ENCODE data around the gene POFUT1. TPM values are rescaled to one million over a fixed set of nuclear protein-coding genes. Genes with fewer than 3 reads are reported as not detected.

POFUT1 gene
- total and polyA plus RNA-seq, 2 experiments from 2014 or later, result 9.3 to 34.0 TPM

GRCh38 chr20:32244150-32244823, 36.6 kb downstream of the POFUT1 start (continued):
- TF ChIP-seq, protein P1, sequence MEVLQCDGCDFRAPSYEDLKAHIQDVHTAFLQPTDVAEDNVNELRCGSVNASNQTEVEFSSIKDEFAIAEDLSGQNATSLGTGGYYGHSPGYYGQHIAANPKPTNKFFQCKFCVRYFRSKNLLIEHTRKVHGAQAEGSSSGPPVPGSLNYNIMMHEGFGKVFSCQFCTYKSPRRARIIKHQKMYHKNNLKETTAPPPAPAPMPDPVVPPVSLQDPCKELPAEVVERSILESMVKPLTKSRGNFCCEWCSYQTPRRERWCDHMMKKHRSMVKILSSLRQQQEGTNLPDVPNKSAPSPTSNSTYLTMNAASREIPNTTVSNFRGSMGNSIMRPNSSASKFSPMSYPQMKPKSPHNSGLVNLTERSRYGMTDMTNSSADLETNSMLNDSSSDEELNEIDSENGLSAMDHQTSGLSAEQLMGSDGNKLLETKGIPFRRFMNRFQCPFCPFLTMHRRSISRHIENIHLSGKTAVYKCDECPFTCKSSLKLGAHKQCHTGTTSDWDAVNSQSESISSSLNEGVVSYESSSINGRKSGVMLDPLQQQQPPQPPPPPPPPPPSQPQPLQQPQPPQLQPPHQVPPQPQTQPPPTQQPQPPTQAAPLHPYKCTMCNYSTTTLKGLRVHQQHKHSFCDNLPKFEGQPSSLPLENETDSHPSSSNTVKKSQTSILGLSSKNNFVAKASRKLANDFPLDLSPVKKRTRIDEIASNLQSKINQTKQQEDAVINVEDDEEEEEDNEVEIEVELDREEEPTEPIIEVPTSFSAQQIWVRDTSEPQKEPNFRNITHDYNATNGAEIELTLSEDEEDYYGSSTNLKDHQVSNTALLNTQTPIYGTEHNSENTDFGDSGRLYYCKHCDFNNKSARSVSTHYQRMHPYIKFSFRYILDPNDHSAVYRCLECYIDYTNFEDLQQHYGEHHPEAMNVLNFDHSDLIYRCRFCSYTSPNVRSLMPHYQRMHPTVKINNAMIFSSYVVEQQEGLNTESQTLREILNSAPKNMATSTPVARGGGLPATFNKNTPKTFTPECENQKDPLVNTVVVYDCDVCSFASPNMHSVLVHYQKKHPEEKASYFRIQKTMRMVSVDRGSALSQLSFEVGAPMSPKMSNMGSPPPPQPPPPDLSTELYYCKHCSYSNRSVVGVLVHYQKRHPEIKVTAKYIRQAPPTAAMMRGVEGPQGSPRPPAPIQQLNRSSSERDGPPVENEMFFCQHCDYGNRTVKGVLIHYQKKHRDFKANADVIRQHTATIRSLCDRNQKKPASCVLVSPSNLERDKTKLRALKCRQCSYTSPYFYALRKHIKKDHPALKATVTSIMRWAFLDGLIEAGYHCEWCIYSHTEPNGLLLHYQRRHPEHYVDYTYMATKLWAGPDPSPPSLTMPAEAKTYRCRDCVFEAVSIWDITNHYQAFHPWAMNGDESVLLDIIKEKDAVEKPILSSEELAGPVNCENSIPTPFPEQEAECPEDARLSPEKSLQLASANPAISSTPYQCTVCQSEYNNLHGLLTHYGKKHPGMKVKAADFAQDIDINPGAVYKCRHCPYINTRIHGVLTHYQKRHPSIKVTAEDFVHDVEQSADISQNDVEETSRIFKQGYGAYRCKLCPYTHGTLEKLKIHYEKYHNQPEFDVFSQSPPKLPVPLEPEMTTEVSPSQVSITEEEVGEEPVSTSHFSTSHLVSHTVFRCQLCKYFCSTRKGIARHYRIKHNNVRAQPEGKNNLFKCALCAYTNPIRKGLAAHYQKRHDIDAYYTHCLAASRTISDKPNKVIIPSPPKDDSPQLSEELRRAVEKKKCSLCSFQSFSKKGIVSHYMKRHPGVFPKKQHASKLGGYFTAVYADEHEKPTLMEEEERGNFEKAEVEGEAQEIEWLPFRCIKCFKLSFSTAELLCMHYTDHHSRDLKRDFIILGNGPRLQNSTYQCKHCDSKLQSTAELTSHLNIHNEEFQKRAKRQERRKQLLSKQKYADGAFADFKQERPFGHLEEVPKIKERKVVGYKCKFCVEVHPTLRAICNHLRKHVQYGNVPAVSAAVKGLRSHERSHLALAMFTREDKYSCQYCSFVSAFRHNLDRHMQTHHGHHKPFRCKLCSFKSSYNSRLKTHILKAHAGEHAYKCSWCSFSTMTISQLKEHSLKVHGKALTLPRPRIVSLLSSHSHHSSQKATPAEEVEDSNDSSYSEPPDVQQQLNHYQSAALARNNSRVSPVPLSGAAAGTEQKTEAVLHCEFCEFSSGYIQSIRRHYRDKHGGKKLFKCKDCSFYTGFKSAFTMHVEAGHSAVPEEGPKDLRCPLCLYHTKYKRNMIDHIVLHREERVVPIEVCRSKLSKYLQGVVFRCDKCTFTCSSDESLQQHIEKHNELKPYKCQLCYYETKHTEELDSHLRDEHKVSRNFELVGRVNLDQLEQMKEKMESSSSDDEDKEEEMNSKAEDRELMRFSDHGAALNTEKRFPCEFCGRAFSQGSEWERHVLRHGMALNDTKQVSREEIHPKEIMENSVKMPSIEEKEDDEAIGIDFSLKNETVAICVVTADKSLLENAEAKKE (CRISPR knock-in tag; IDR thresholded peaks at IDR 0.05), result no peak
- TF ChIP-seq NANOG (IDR thresholded peaks at IDR 0.05; ENCODE audit: borderline replicate concordance) (no peak), POLR2AphosphoS5 (IDR thresholded peaks at IDR 0.05; ENCODE audit: low read depth) (no peak), ZNF331 (CRISPR knock-in tag; IDR thresholded peaks at IDR 0.05; ENCODE audit: low read depth) (no peak), EZH2phosphoT487 (IDR thresholded peaks at IDR 0.05; ENCODE audit: unreplicated experiment) (no peak)

DNA sequence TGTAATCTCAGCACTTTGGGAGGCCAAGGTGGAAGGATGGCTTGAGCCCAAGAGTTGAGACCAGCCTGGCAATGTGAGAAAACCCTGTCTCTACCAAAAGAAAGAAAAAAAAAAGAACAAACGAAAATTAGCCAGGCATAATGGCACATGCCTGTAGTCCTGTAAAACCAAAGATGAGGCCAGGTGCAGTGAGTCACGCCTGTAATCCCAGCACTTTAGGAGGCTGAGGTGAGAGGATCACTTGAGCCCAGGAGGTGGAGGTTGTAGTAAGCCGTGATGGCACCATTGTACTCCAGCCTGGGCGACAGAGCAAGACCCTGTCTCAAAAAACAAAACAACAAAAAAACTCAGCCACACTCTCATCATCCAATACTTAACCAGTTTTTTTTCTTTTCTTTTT, 37.3 kb downstream of the POFUT1 start:
- no peak for ATAC-seq
- Mint-ChIP-seq H3K4me1 (peaks cover 6% of the 10 kb centered on the region), H3K27ac (no peak overlapping the region), H3K9me3 (no peaks in the 10 kb centered on the region), H3K4me3 (no peak overlapping the region), H3K27me3 (ENCODE audit: insufficient read depth, low read depth, poor library complexity) (peaks cover 1% of the 10 kb centered on the region), H3K36me3 (ENCODE audit: low read depth) (no peaks in the 10 kb centered on the region)
- DNase-seq (ENCODE audit: low spot score), result no peak
- Histone ChIP-seq H3K27me3 (ENCODE audit: insufficient read depth) (no peaks in the 10 kb centered on the region), H3K4me3 (no peak overlapping the region), H3K27ac (ENCODE audit: low read depth) (no peak overlapping the region), H2AFZ (peak overlapping the region; percentile 19; the same call in 1 of the 2 replicates), H3K36me3 (ENCODE audit: insufficient read depth) (no peaks in the 10 kb centered on the region), H3K9me2 (ENCODE audit: insufficient read depth) (no peaks in the 10 kb centered on the region), H3K79me2 (replicated peaks; ENCODE audit: insufficient read depth) (no peaks in the 10 kb centered on the region), H3F3A (replicated peaks; ENCODE audit: low read depth) (0 out of 2 replicates have a peak, but pooled peaks cover 2% of the 10 kb centered on the region), H3K4me2 (no peak overlapping the region), H3K4me1 (ENCODE audit: insufficient read depth) (peaks cover 6% of the 10 kb centered on the region; the same call in 1 of the 2 replicates), H4K20me1 (replicated peaks; ENCODE audit: insufficient read depth) (no peaks in the 10 kb centered on the region)
- TF ChIP-seq EZH2 (IDR thresholded peaks at IDR 0.05; ENCODE audit: low read depth, unreplicated experiment) (no peak), CTCF (conservative IDR thresholded peaks at IDR 0.05; ENCODE audit: low read depth in 2 of 2) (no peak), ZNF331 (CRISPR knock-in tag; IDR thresholded peaks at IDR 0.05; ENCODE audit: low read depth) (no peak), CREB1 (CRISPR knock-in tag; IDR thresholded peaks at IDR 0.05; ENCODE audit: low read depth) (no peak), EZH2phosphoT487 (IDR thresholded peaks at IDR 0.05; ENCODE audit: unreplicated experiment) (no peak), JUNB (IDR thresholded peaks at IDR 0.05; ENCODE audit: unreplicated experiment) (no peak), POLR2AphosphoS5 (IDR thresholded peaks at IDR 0.05; ENCODE audit: low read depth) (no peak), NANOG (IDR thresholded peaks at IDR 0.05; ENCODE audit: borderline replicate concordance) (no peak)
- TF ChIP-seq, protein P2, sequence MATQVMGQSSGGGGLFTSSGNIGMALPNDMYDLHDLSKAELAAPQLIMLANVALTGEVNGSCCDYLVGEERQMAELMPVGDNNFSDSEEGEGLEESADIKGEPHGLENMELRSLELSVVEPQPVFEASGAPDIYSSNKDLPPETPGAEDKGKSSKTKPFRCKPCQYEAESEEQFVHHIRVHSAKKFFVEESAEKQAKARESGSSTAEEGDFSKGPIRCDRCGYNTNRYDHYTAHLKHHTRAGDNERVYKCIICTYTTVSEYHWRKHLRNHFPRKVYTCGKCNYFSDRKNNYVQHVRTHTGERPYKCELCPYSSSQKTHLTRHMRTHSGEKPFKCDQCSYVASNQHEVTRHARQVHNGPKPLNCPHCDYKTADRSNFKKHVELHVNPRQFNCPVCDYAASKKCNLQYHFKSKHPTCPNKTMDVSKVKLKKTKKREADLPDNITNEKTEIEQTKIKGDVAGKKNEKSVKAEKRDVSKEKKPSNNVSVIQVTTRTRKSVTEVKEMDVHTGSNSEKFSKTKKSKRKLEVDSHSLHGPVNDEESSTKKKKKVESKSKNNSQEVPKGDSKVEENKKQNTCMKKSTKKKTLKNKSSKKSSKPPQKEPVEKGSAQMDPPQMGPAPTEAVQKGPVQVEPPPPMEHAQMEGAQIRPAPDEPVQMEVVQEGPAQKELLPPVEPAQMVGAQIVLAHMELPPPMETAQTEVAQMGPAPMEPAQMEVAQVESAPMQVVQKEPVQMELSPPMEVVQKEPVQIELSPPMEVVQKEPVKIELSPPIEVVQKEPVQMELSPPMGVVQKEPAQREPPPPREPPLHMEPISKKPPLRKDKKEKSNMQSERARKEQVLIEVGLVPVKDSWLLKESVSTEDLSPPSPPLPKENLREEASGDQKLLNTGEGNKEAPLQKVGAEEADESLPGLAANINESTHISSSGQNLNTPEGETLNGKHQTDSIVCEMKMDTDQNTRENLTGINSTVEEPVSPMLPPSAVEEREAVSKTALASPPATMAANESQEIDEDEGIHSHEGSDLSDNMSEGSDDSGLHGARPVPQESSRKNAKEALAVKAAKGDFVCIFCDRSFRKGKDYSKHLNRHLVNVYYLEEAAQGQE (IDR thresholded peaks at IDR 0.05; ENCODE audit: unreplicated experiment), result no peak

All from GM23338 (cell line).